Limb (tissue), 2 donors: ENCODE data around the gene SPINT2.
A peak's percentile ranks its signal among the peaks of the same experiment; 100 is the strongest.
"Not testable (repeated sequence)": the region's sequence is repeated elsewhere in the genome, so short reads cannot be mapped to it uniquely, and the experiment has no call there.

ENCODE experiments used
- DNase-seq, 2 donors: peaks; one replicate each; pipeline ENCODE4 v3.0.0-alpha.2; 2016; ENCODE audit errors: extremely low spot score in 2 of 2

SPINT2 gene

GRCh38 chr19:38319421-38320258 is 55.3 kb downstream of the SPINT2 start, which contains the start of gene KCNK6:
KCNK6 (plus strand) TSS chr19:38319845; CDS start chr19:38319951, 106 bp downstream.
- peak in 1 of 2 donors; percentile 62 for DNase-seq

GRCh38 chr19:38320969-38321339 is 56.6 kb downstream of the SPINT2 start:
- DNase-seq = no peak

- no peak for DNase-seq
These were observed 57.3 kb downstream of the SPINT2 start for GRCh38 chr19:38321646-38322196.

DNA sequence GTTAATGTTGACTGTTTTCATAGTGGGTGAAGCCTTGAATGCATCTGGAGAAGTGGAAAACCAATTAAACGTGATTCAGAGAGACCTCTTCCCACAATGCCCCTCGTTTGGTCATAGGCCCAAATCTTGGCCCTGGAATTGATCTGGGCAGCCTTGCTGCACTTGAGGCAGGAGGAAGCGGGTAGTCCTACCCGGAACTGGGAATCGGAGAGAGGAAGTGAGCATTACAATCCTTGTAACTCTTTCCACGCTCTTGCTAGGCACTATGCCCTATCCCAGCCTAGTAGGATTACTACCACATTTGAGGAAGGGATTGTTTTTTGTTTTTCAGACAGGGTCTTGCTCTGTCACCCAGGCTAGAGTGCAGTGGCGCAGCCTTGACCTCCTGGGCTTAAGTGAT is 58.9 kb downstream of the SPINT2 start:
- no peak for DNase-seq

DNA sequence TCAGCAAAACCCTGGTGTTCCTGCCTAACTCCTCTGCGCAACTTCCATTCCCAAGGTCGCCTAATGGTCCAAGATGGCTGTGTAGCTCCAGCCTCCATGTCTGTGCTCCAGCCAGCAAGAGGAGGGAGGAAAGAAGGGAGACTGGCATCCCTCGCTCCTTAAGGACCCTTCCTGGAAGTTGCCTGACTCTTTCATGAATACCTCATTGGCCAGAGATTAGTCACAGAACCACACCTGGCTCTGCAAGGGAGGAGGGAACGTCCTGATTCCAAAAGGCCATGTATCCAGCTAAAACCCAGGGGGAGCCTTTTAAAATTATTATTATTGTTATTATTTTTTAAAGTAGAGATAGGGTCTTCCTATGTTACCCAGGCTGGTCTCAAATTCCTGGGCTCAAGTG is 60.1 kb downstream of the SPINT2 start:
- DNase-seq = no peak

GRCh38 chr19:38326591-38326990 is 62.2 kb downstream of the SPINT2 start:
- DNase-seq = no peak

GRCh38 chr19:38329651-38330050 is 65.3 kb downstream of the SPINT2 start:
- no peak for DNase-seq

DNA sequence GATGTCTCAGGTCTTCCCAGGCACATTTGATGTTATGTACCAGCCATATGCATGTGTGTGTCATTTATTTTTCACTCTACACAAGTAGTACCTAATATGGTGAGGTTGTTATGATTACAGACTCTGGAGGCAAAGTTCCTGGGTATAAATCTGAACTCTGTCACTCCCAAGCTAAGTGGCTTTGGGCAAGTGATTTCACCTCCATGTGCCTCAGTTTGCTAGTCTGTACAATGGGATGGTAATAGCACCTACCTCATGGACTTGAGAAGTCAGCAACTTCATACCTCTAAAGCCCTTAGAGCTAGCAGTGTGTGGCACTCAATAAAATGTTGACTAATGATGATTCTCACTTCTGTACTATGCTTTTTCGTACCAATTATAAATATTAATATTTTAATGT is 67.4 kb downstream of the SPINT2 start:
- no peak for DNase-seq

- DNase-seq = no peak
These were observed 68.9 kb downstream of the SPINT2 start for GRCh38 chr19:38333245-38333644.

- peak; percentile 94 to 95 for DNase-seq
These were observed 71.7 kb downstream of the SPINT2 start for GRCh38 chr19:38335949-38336637.

DNA sequence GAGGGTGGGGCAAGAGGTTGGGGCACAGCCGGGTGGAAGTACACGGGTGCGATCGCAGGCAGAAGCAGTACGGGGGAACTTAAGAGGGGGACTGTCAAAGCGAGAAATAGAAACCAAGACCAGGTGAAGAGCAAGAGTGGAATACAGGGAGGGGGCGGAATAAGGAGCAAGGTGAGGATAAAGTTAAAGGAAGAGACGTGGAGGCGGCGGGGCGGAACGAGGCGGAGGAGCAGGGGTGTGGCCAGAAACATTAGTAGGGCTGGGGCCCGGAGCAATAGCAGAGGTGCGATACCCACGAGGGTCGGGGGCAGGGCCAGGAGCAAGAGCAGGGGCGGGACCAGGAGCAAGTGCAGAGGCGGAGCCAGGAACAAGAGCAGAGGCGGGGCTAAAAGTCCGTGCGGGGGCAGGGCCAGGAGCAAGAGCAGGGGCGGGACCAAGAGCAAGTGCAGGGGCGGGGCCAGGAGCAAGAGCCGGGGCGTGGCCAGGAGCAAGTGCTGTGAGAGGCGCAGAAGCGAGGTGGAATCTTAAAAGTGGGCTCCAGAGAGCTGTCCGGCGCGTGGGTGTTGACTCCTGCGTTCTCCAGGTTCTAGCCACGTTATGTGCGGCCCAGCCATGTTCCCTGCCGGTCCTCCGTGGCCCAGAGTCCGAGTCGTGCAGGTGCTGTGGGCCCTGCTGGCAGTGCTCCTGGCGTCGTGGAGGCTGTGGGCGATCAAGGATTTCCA is 72.4 kb downstream of the SPINT2 start:
- DNase-seq = peak; percentile 92 to 94

DNA sequence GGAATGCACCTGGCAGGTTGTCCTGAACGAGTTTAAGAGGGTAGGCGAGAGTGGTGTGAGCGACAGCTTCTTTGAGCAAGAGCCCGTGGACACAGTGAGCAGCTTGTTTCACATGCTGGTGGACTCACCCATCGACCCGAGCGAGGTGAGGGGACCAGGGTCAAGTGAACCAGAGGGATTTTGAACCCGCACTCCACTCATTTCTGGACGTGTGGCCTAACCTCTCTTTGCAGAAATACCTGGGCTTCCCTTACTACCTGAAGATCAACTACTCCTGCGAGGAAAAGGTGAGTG is 72.9 kb downstream of the SPINT2 start:
- no peak for DNase-seq

GRCh38 chr19:38339011-38339410 is 74.6 kb downstream of the SPINT2 start:
- not testable (repeated sequence) for DNase-seq

- DNase-seq = no peak
These were observed 76.6 kb downstream of the SPINT2 start for GRCh38 chr19:38340927-38341326.
